ENCODE data around the gene MEGF11. TPM values are rescaled to one million over a fixed set of nuclear protein-coding genes. Genes with fewer than 3 reads are reported as not detected.

Gene MEGF11
- total RNA-seq, 1 donor from 2014 or later, result 0.77 TPM

GRCh38 chr15:65851981-65852380 lies 401.6 kb downstream of the MEGF11 start:
- H3K9me3 Mint-ChIP-seq (ENCODE audit: unreplicated experiment), result no peaks in the 10 kb centered on the region
- TF ChIP-seq, protein P1, sequence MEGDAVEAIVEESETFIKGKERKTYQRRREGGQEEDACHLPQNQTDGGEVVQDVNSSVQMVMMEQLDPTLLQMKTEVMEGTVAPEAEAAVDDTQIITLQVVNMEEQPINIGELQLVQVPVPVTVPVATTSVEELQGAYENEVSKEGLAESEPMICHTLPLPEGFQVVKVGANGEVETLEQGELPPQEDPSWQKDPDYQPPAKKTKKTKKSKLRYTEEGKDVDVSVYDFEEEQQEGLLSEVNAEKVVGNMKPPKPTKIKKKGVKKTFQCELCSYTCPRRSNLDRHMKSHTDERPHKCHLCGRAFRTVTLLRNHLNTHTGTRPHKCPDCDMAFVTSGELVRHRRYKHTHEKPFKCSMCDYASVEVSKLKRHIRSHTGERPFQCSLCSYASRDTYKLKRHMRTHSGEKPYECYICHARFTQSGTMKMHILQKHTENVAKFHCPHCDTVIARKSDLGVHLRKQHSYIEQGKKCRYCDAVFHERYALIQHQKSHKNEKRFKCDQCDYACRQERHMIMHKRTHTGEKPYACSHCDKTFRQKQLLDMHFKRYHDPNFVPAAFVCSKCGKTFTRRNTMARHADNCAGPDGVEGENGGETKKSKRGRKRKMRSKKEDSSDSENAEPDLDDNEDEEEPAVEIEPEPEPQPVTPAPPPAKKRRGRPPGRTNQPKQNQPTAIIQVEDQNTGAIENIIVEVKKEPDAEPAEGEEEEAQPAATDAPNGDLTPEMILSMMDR (IDR thresholded peaks at IDR 0.05; ENCODE audit: unreplicated experiment), result no peak
- H3K4me1 Mint-ChIP-seq (ENCODE audit: unreplicated experiment), result no peaks in the 10 kb centered on the region
- DNase-seq (ENCODE audit: low spot score), result no peak
- H3K36me3 Mint-ChIP-seq (ENCODE audit: low read depth, unreplicated experiment), result no peaks in the 10 kb centered on the region
- no peak overlapping the region for H3K27ac Mint-ChIP-seq (ENCODE audit: unreplicated experiment)
- no peak overlapping the region for H3K4me3 Mint-ChIP-seq (ENCODE audit: unreplicated experiment)
- no peaks in the 10 kb centered on the region for H3K27me3 Mint-ChIP-seq (ENCODE audit: unreplicated experiment)

DNA sequence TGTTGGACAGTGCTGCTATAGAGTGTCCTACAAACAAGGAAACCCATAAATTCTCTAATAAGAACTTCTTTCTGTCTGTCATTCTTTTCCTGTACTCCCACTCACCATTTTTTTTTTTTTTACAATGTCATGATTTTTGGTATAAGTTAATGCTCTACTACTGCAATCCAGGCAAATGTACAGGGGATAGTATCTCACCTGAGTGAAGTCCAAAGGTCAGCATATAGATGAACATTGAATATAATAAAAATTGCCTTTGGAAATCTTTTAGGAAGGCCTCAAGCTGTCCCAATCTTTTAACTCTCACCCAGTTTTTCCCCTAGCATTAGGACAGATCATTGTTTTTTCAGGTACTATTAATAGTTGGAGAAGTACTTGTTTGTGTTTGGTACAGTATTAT lies 405.6 kb downstream of the MEGF11 start:
- no peaks in the 10 kb centered on the region for H3K36me3 Mint-ChIP-seq (ENCODE audit: low read depth, unreplicated experiment)
- no peaks in the 10 kb centered on the region for H3K4me1 Mint-ChIP-seq (ENCODE audit: unreplicated experiment)
- H3K27ac Mint-ChIP-seq (ENCODE audit: unreplicated experiment), result no peak overlapping the region
- DNase-seq (ENCODE audit: low spot score), result no peak
- TF ChIP-seq, protein P1 (IDR thresholded peaks at IDR 0.05; ENCODE audit: unreplicated experiment), result no peak
- no peaks in the 10 kb centered on the region for H3K27me3 Mint-ChIP-seq (ENCODE audit: unreplicated experiment)
- H3K4me3 Mint-ChIP-seq (ENCODE audit: unreplicated experiment), result no peak overlapping the region
- H3K9me3 Mint-ChIP-seq (ENCODE audit: unreplicated experiment), result no peaks in the 10 kb centered on the region

DNA sequence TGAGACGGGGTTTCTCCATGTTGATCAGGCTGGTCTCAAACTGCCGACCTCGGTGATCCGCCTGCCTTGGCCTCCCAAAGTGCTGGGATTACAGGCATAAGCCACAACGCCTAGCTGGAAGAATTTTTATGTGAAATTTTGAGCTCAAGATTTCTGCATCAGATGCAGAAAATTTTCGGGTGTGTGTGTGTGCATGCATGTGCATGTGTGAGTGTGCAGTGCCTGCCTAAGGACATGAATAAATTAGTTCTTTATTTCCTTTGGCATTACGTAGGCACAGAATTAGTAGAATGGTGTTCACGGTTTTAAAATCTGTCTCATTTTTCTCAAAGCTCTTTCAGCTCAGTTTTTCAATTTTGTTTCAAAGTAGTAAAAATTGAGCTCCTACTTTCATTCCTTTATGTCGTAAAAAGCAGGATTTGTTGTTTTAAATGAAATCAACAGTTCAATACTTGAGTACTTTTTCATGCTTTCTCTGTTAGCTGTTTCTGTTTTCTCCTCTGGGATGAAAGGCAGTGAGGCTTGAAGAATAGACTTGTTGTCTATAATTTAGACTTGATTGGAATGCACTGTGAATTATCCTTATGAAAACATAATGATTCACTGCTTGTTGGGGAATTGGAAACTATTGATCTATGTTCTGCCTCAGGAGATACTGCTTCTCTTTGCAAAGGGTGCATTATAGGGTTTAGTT lies 407.6 kb downstream of the MEGF11 start:
- peaks cover 2% of the 10 kb centered on the region for H3K4me1 Mint-ChIP-seq (ENCODE audit: unreplicated experiment)
- no peaks in the 10 kb centered on the region for H3K9me3 Mint-ChIP-seq (ENCODE audit: unreplicated experiment)
- no peak overlapping the region for H3K27ac Mint-ChIP-seq (ENCODE audit: unreplicated experiment)
- TF ChIP-seq, protein P1 (IDR thresholded peaks at IDR 0.05; ENCODE audit: unreplicated experiment), result no peak
- no peak overlapping the region for H3K4me3 Mint-ChIP-seq (ENCODE audit: unreplicated experiment)
- no peak for DNase-seq (ENCODE audit: low spot score)
- H3K36me3 Mint-ChIP-seq (ENCODE audit: low read depth, unreplicated experiment), result no peaks in the 10 kb centered on the region
- no peaks in the 10 kb centered on the region for H3K27me3 Mint-ChIP-seq (ENCODE audit: unreplicated experiment)

Small RNAs within 50 kb of the gene (microRNA-seq; reads per million reads assigned to microRNA genes)
- not detected for gene MIR4311 (ENCODE audit: unreplicated experiment)

Other genes with a start within 250 kb of the MEGF11 start
- gene DIS3L, start 39.8 kb upstream of the MEGF11 start, total RNA-seq (ENCODE audit: unreplicated experiment), result 13.1 TPM
- gene TIPIN, start 102.9 kb upstream of the MEGF11 start, total RNA-seq (ENCODE audit: unreplicated experiment), result 17.7 TPM
- gene MAP2K1, start 133.2 kb upstream of the MEGF11 start, total RNA-seq (ENCODE audit: unreplicated experiment), result 139 TPM
- gene SNAPC5, start 244.0 kb upstream of the MEGF11 start, total RNA-seq (ENCODE audit: unreplicated experiment), result 16.2 TPM